Astrocyte of the cerebellum (primary cell): Measurements from ENCODE around the gene CCDC171.

Experiments
- DNase-seq: peaks from one replicate; pipeline ENCODE4 v3.0.0-alpha.2; 2011; ENCODE audit warnings: low read depth
- H3K4me3 ChIP-seq: 2 replicates; pipeline ENCODE4 v1.5.1; 2011; ENCODE audit warnings: mild to moderate bottlenecking, low read depth, low read length, moderate library complexity
- CTCF ChIP-seq: IDR thresholded peaks from 2 replicates; pipeline ENCODE4 v1.5.1; 2012; ENCODE audit warnings: low read length, low read depth, moderate library complexity, mild to moderate bottlenecking; ENCODE audit errors: missing control alignments
- in situ Hi-C: cut with HindIII; loops from 2 replicates; pipeline ENCODE4 v1.10.0; 2017; ENCODE audit warnings: low sequenced_read_pairs

The CCDC171 gene

GRCh38 chr9:15622318-15622971 is 69.6 kb downstream of the CCDC171 start:
- no peak overlapping the region for H3K4me3 ChIP-seq
- in situ Hi-C loops: no loop called here
- DNase-seq: peak; percentile 18
- TF ChIP-seq CTCF: peak; percentile 31

GRCh38 chr9:15635752-15636151 is 82.9 kb downstream of the CCDC171 start:
- DNase-seq: no peak
- no peak for TF ChIP-seq CTCF
- in situ Hi-C loops: no loop called here
- no peak overlapping the region for H3K4me3 ChIP-seq

- DNase-seq: no peak
- in situ Hi-C loops: no loop called here
- H3K4me3 ChIP-seq: no peak overlapping the region
- TF ChIP-seq CTCF: no peak
These were observed 87.3 kb downstream of the CCDC171 start for GRCh38 chr9:15640121-15640520.

- no peak for TF ChIP-seq CTCF
- in situ Hi-C loops: no loop called here
- no peak overlapping the region for H3K4me3 ChIP-seq
- no peak for DNase-seq
These were observed 88.4 kb downstream of the CCDC171 start for GRCh38 chr9:15641291-15641690.

- DNase-seq: peak; percentile 49
- in situ Hi-C loops: no loop called here
- no peak overlapping the region for H3K4me3 ChIP-seq
- TF ChIP-seq CTCF: peak; percentile 37
These were observed 89.6 kb downstream of the CCDC171 start for GRCh38 chr9:15642369-15642962.

- no peak for TF ChIP-seq CTCF
- DNase-seq: no peak
- in situ Hi-C loops: no loop called here
- H3K4me3 ChIP-seq: no peak overlapping the region
These were observed 117.4 kb downstream of the CCDC171 start for GRCh38 chr9:15670246-15670645.
